Tibial nerve (tissue), 4 donors: ENCODE results near the gene RPS6KL1.

Source experiments
- CTCF ChIP-seq, 5 experiments: fragments of 200-600 bp in 3 of 5; fragments of 450-650 bp in 2 of 5; sonication (generic) in 3 of 5; IDR thresholded peaks; one replicate each; pipeline ENCODE4 v1.5.1; 2016 to 2019; ENCODE audit warnings: antibody characterized with exemption in 5 of 5, mild to moderate bottlenecking in 3 of 5, moderate library complexity in 2 of 5
- EP300 ChIP-seq, 2 donors: sonication (generic); formaldehyde crosslinking; IDR thresholded peaks; one replicate each; pipeline ENCODE4 v1.6.1; 2017; ENCODE audit warnings: antibody characterized with exemption in 2 of 2, mild to moderate bottlenecking in 1 of 2
- POLR2A ChIP-seq, 2 donors: fragments of 450-650 bp; IDR thresholded peaks; one replicate each; pipeline ENCODE4 v1.6.1; 2017; ENCODE audit warnings: antibody characterized with exemption in 2 of 2, mild to moderate bottlenecking in 2 of 2, moderate library complexity in 2 of 2

- TF ChIP-seq CTCF (IDR thresholded peaks at IDR 0.05), result no peak
- TF ChIP-seq POLR2A (IDR thresholded peaks at IDR 0.05), result no peak
- TF ChIP-seq EP300 (IDR thresholded peaks at IDR 0.05), result no peak
Measured at GRCh38 chr14:74856366-74856765, 66.7 kb downstream of the RPS6KL1 start.
